C4-2B (cell line): ENCODE data around the gene TPO.

Experiments
- CTCF ChIP-seq: fragments of 450-650 bp; conservative IDR thresholded peaks from 2 replicates; pipeline ENCODE4 v1.5.1; 2017; ENCODE audit warnings: mild to moderate bottlenecking
- ZFX ChIP-seq: fragments of 450-650 bp; IDR thresholded peaks from 2 replicates; pipeline ENCODE4 v1.6.1; 2017

DNA sequence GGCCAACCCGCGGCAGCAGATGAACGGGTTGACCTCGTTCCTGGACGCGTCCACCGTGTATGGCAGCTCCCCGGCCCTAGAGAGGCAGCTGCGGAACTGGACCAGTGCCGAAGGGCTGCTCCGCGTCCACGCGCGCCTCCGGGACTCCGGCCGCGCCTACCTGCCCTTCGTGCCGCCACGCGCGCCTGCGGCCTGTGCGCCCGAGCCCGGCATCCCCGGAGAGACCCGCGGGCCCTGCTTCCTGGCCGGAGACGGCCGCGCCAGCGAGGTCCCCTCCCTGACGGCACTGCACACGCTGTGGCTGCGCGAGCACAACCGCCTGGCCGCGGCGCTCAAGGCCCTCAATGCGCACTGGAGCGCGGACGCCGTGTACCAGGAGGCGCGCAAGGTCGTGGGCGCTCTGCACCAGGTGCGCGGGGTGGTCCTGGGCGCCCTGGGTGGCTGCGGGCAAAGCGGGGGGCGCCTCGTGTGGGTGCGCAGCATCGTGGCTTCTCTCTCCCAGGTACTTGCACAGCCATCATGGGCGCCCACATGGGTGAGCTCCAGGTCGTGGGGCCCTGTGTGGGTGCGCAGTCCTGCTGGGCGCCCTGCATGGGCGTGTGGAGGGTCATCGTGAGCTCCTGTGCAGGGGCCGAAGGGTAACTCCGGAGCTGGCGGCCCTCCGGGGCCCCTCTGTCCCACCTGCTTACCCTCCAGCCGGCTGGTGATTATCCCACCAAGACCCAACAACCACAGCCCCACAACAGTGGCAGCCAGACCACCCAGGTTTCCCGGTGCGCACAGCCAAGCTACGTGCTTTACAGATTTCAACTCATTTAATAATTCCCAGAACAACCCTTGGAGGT, 64.2 kb downstream of the TPO start:
- TF ChIP-seq CTCF (no peak), ZFX (no peak)
